K562 (cell line): ENCODE measurements around the gene HAUS2. TPM values are rescaled to one million over a fixed set of nuclear protein-coding genes. Genes with fewer than 3 reads are reported as not detected.

Experiments
- CGGBP1 ChIP-seq: fragments of 250-450 bp; sonication (Bioruptor Pico); IDR thresholded peaks from 2 replicates; pipeline ENCODE4 v1.9.0; 2021; ENCODE audit warnings: mild to moderate bottlenecking
- E2F1 ChIP-seq: sonication (generic); formaldehyde crosslinking; IDR thresholded peaks from 2 replicates; pipeline ENCODE4 v1.8.1; 2023; ENCODE audit warnings: mild to moderate bottlenecking, missing genetic modification reagents, moderate library complexity
- EHMT2 ChIP-seq: fragments of 450-650 bp; IDR thresholded peaks from 2 replicates; pipeline ENCODE4 v1.6.1; 2018; ENCODE audit warnings: antibody characterized with exemption
- EWSR1 ChIP-seq: fragments of 450-650 bp; IDR thresholded peaks from 2 replicates; pipeline ENCODE4 v1.6.1; 2018; ENCODE audit warnings: borderline replicate concordance, mild to moderate bottlenecking, low read depth, moderate library complexity; ENCODE audit not compliant: partially characterized antibody
- FOXA1 ChIP-seq: fragments of 450-650 bp; IDR thresholded peaks from 2 replicates; pipeline ENCODE4 v1.6.1; 2016; ENCODE audit warnings: mild to moderate bottlenecking, borderline replicate concordance
- FOXM1 ChIP-seq, 2 experiments: fragments of 450-650 bp in 1 of 2; sonication (generic) in 1 of 2; formaldehyde crosslinking in 1 of 2; IDR thresholded peaks; 2 replicates each; pipeline versions ENCODE4 v1.6.1 to v1.9.0; 2017 to 2022; ENCODE audit warnings: low read depth in 2 of 2, mild to moderate bottlenecking in 2 of 2, missing genetic modification reagents in 1 of 2, moderate library complexity in 1 of 2
- GTF3C2 ChIP-seq: IDR thresholded peaks from 3 replicates; pipeline ENCODE4 v1.6.1; 2011; ENCODE audit warnings: borderline replicate concordance, mild to moderate bottlenecking, moderate library complexity; ENCODE audit not compliant: insufficient read length; ENCODE audit errors: extremely low read depth
- HMG20A ChIP-seq: fragments of 450-650 bp; formaldehyde crosslinking; conservative IDR thresholded peaks from 2 replicates; pipeline ENCODE4 v1.4.0; 2020; ENCODE audit warnings: mild to moderate bottlenecking, mixed read lengths
- HMG20B ChIP-seq: fragments of 250-450 bp; sonication (Bioruptor Pico); IDR thresholded peaks from 2 replicates; pipeline ENCODE4 v1.5.0; 2021; ENCODE audit warnings: mild to moderate bottlenecking
- MECOM ChIP-seq: fragments of 250-450 bp; sonication (Bioruptor Pico); IDR thresholded peaks from 2 replicates; pipeline ENCODE4 v1.8.0; 2022; ENCODE audit warnings: inconsistent platforms
- NCOA4 ChIP-seq: fragments of 450-650 bp; IDR thresholded peaks from 2 replicates; pipeline ENCODE4 v1.6.1; 2018; ENCODE audit warnings: mild to moderate bottlenecking; ENCODE audit not compliant: partially characterized antibody
- RBM39 ChIP-seq: fragments of 200-400 bp; formaldehyde crosslinking; optimal IDR thresholded peaks from 2 replicates; pipeline ENCODE3; 2018; ENCODE audit warnings: low read depth, low read length
- RNF219 ChIP-seq: fragments of 250-450 bp; sonication (Bioruptor Pico); IDR thresholded peaks from 2 replicates; pipeline ENCODE4 v1.5.0; 2022; ENCODE audit warnings: mild to moderate bottlenecking
- SP1 ChIP-seq: sonication (generic); formaldehyde crosslinking; IDR thresholded peaks from 2 replicates; pipeline ENCODE4 v1.8.1; 2022; ENCODE audit warnings: mild to moderate bottlenecking, missing genetic modification reagents
- SUPT5H ChIP-seq: fragments of 450-650 bp; IDR thresholded peaks from 2 replicates; pipeline ENCODE4 v1.6.1; 2016
- ZBTB12 ChIP-seq: fragments of 250-450 bp; sonication (Bioruptor Pico); IDR thresholded peaks from 2 replicates; pipeline ENCODE4 v1.4.0; 2020
- ZKSCAN8 ChIP-seq: fragments of 200-800 bp; sonication (Bioruptor generic); IDR thresholded peaks from 2 replicates; pipeline ENCODE4 v1.6.1; 2016; ENCODE audit warnings: missing genetic modification characterization, missing compliant biosample characterization
- ZNF143 ChIP-seq: sonication (generic); formaldehyde crosslinking; IDR thresholded peaks from 2 replicates; pipeline ENCODE4 v1.9.0; 2022; ENCODE audit warnings: mild to moderate bottlenecking, missing genetic modification reagents
- ZNF764 ChIP-seq: fragments of 250-450 bp; sonication (Bioruptor Pico); IDR thresholded peaks from 2 replicates; pipeline ENCODE4 v1.4.0; 2020; ENCODE audit warnings: low read depth, mild to moderate bottlenecking, moderate library complexity
- polyA plus RNA-seq, 8 experiments: library from polyadenylated mRNA; depleted of rRNA in 4 of 8; stranded (reverse) in 5 of 8; unstranded in 3 of 8; fragments of >200 nt; fragmentation: Nextera tagmentation in 2 of 8; fragmentation: Illumina TruSeq in 1 of 8; extraction: Ambion mirVana in 2 of 8; extraction: Trizol in 1 of 8; gene quantifications; 2 replicates each; pipeline versions ENCODE4 v1.2.1 to v1.2.3, GENCODE V29; 2011 to 2014; ENCODE audit warnings: inconsistent platforms in 1 of 8, missing spikeins in 1 of 8
- total RNA-seq, 7 experiments: library from RNA; depleted of rRNA in 6 of 7; stranded (reverse); fragments of >200 nt in 6 of 7; fragmentation: Illumina TruSeq in 2 of 7; extraction: Trizol in 2 of 7; gene quantifications; 2 replicates each; pipeline versions ENCODE4 v1.2.1 to v1.2.3, GENCODE V29; 2011 to 2021; ENCODE audit warnings: low replicate concordance in 1 of 7

The HAUS2 gene
- total and polyA plus RNA-seq, 9 of the 15 experiments (the other 6 are each of a cell fraction or from before 2014, with no cell fraction given), result 30.6 to 64.9 (median 54.1) TPM

GRCh38 chr15:42584031-42584765 is 35.6 kb downstream of the HAUS2 start (continued):
- TF ChIP-seq GTF3C2 (no peak), HMG20B (CRISPR knock-in tag) (no peak), CGGBP1 (CRISPR knock-in tag) (no peak), SP1 (CRISPR knock-in tag) (no peak), EWSR1 (no peak), ZKSCAN8 (no peak), ZBTB12 (no peak), ZNF143 (CRISPR knock-in tag) (no peak), EHMT2 (0 out of 2 replicates have a peak, but pooled peaks have one; percentile 47), HMG20A (CRISPR knock-in tag) (no peak), RNF219 (CRISPR knock-in tag) (no peak), NCOA4 (no peak), RBM39 (no peak), E2F1 (CRISPR knock-in tag) (0 out of 2 replicates have a peak, but pooled peaks have one; percentile 49), ZNF764 (CRISPR knock-in tag) (no peak), SUPT5H (no peak), FOXA1 (no peak), MECOM (CRISPR knock-in tag) (peak; percentile 82; the same call in 1 of the 2 replicates), FOXM1 (IDR thresholded peaks at IDR 0.05; ENCODE audit: low read depth) (peak; percentile 53), FOXM1 (CRISPR knock-in tag; IDR thresholded peaks at IDR 0.05; ENCODE audit: low read depth) (no peak)
